NCI-H82 (cell line): Measurements from ENCODE around the gene TPRG1.
"Not testable (repeated sequence)": the region's sequence is repeated elsewhere in the genome, so short reads cannot be mapped to it uniquely, and the experiment has no call there.

Source experiments
- DNase-seq: peaks from one replicate; lab custom pipeline; 2025; lab: John Stamatoyannopoulos, UW

TPRG1 gene

GRCh38 chr3:189316296-189317019 lies 144.7 kb downstream of the TPRG1 start:
- DNase-seq: no peak

DNA sequence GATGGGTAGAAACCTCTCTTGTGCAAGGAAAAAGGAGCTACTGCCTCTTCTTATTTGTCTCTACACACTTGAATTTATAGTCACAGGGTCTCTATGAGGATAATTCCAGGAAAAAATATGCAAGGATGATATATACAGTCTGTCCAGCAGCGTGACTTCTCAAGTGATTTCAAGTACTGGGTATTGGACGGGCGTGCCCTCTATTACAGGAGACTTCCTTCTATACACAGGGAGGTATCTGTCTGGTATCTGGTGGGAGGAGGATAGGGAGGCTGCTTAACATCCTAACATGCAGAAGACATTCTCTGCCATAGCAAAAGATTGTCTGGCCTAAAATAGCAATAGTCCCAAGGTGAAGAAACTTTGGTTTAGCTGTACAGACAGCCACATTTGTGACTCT lies 146.1 kb downstream of the TPRG1 start:
- no peak for DNase-seq

DNA sequence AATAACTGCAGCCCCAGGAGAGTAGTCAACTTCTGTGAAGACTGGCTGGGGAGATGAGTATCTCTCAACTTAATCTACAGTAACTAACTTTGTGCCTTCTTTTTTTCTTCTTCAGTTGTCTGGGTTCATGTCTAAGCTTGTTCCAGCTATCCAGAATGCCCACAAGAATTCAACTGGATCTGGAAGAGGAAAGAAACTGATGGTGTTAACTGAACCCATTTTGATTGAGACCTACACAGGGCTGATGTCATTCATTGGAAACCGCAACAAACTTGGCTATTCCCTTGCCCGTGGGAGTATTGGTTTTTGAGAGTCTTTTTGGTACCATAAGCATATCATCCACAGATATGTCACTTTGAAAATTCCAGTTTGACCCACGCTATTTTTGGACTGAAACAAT lies 148.7 kb downstream of the TPRG1 start:
- no peak for DNase-seq

DNA sequence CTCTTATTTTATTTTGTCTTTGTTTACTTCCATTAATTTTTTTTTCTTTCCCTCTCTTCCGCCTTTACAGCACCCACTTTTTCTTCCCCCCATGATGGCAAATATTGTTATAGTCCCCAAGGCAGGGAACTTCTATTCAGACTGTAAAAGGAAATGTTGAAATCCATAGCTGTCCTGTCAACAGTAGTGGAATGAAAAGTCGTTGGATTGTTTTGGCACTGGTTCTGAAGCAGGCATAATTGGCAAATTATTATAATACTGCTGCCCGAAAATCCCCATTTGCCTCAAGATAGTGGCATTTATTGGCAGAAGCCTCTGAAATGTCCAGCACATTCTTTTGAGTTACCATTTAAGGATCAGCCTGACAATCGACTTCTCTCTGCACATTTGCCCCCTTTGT lies 150.6 kb downstream of the TPRG1 start:
- no peak for DNase-seq

GRCh38 chr3:189324538-189325138 lies 152.9 kb downstream of the TPRG1 start:
- DNase-seq: no peak

DNA sequence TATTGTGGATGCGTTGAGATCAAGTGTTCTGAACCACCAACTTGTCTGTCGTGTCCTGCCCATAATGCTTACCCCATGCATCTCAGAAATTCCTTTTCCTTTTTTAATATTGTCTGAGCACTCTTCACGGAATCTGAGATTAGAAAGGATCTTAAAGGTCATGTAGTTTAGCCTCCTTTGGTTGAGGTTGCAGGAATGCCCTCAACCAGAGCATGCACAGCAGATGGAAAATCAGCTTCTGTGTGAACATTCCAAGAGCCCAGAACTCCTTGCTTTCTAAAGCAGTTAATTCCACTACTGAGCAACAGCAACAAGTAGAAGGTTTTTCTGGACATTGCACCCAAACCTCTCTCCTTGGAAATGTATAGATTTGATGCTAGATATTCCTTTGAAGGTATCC lies 153.7 kb downstream of the TPRG1 start:
- DNase-seq: no peak

- DNase-seq: not testable (repeated sequence)
Measured at GRCh38 chr3:189329630-189330029, 157.9 kb downstream of the TPRG1 start.

- no peak for DNase-seq
Measured at GRCh38 chr3:189330066-189330465, 158.3 kb downstream of the TPRG1 start.

DNA sequence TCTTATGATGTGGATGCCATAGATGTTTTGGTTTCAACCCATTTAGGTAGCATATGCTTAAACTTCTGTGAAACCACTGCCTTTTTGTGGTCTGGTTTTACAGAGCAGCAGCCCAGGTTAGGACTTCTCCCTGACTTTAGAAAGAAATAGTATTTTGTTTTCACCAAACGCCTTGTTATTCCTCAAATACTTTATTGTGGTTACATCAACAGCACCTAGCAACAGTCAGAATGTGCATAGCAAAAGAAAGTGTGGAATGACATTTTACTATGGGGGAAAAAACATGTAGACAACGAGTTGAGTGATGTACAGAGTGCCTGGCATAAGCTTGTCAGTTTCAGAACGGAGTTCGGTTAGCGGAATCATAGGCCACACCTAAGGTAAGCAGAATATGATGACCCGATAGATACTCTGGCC lies 159.2 kb downstream of the TPRG1 start:
- DNase-seq: no peak

DNA sequence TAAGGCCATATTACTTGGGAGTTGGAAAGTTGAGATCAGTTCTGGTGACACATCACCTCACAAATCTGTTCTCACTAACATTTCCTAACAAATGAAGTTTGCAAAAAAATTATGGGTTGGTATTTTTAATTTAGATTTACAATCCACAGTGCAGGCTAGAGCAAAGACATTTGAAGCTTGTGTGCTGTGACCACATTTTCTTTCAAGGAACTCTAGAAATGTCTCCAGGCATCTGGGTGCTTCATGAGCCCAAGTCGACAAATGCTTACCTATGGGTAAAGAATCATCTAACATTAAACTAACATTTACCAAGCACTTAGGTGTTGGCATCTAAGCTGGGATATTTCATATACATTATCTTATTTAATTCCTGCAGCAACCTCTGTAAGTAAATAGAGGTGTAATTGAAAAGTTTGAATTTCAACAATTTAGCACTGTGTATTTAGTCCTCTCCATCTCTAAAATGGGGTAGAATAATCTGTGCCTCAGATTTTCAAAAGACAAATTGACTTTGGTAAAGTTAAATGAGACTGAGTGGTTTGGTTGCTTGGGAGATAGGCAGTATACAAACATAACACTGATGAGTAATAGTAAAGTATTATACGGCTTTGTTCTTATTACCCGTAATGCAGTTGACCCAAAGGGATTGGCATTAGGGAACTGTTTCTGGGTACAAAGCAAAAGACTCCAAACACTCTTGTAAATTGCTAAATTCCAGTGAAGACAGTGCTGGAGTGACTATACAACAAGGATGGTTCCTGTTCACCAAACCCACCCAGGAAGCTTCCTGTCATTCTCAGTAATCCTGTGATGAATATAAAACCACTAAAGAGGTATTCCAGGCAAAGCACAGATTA lies 162.5 kb downstream of the TPRG1 start:
- DNase-seq: no peak

GRCh38 chr3:189337673-189338091 lies 165.9 kb downstream of the TPRG1 start:
- DNase-seq: peak; percentile 57

GRCh38 chr3:189338366-189338765 lies 166.6 kb downstream of the TPRG1 start:
- DNase-seq: no peak

DNA sequence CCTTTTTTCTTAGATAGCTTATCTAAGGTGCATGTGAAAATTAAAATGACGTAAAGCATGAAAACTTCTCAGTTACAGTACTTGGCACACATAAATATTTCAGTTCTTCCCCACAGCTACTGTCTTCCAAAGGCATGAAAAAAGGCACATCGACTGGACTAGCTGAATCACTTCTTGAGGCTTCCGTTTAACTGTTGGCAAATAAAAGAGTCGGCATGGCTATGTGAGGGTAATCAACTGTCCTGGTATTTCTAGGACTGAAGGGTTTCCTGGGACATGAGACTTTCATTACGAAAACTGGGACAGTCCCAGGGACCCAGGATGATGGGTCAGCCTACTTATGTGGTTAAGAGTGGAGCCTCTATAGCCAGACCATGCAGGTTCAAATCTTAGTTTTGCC lies 168.2 kb downstream of the TPRG1 start:
- DNase-seq: no peak

GRCh38 chr3:189340680-189341460 lies 169.1 kb downstream of the TPRG1 start:
- peak; percentile 68 for DNase-seq

- DNase-seq: no peak
Measured at GRCh38 chr3:189342811-189343210, 171.0 kb downstream of the TPRG1 start.

GRCh38 chr3:189344996-189345395 lies 173.2 kb downstream of the TPRG1 start:
- DNase-seq: no peak

DNA sequence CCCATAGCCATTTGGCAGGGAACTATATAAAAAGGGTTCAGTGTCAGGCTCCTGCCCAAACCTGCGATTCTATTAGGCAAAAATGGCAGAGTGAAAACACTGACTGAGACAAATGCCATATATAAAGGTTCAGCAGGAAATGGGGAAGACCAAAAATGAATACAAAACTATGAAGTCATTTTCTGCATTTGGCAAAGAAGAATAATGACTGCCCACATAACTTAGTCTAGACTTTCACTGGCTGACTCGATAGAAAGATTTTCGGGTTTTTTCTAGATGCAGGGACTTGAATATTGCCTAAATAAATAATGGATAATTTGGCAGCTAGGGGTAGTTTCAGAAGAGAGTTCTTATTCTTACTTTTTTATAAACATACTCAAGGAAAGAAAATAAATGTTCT lies 178.0 kb downstream of the TPRG1 start:
- DNase-seq: no peak

DNA sequence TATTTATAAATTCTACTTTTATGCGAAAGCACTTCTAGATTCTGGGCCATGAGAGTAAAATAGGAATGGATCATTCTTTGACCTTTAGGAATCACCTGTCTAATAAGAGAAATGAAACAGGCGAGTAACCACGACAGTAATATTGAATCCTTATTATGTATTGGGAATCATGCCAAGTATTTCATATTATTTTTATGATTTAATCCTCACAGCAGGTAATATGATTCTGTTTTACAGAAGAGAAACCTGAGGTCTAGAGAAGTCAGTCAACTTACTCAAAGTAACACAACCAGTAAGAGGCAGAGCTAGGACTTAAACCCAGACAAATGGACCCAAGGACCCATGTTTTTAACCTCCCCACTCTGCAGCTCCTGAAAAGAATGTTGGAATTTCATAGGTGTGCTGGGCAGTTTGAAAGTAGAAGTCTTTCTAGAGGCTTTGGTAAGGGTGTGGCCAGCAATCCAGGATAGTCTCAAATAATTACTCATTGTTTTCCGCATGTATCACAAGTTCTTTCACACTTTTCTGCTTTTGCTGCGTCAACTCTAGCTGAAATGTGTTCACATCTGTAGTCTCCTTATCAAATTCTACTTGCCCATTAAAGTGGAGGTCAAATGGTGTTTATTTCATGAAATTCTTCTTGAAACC lies 181.7 kb downstream of the TPRG1 start:
- DNase-seq: no peak

DNA sequence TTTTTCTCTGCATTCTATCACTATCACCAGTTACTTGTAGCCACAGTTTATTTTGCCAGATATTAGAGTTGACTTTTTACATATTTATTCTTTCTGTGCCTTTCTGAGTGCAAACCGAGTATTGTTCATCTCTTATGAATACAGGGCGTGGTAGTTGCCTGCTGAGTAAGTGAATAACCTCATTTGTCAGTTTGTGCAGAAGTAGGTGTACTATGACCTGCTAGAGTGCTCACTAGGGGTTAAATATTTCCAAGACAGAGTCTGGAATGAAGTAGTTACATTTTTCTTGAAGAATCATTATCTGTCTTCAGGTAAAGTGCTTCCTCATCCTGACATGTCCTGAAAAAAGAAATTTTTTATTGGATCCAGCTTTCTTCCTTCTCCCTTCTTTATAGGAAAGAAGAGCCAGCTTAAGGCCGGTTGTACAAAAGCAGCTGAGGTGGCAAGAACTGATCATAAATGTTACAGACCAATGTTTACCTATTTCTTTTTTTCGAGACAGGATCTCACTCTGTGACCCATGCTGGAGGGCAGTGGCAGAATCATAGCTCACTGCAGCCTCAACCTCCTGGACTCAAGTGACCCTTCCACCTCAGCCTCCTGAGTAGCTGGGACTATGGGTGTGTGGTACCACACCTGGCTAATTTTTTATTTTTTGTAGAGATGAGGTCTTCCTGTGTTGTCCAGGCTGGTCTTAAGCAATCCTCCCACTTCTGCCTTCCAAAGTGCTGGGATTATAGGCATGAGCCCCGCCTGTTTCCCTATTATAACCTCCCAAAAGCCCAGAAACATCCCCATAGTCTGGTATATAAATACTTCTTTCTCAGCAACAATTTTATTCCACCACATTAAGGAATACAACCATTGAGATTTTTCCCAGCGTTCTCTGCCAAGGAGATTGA lies 182.5 kb downstream of the TPRG1 start:
- DNase-seq: no peak

DNA sequence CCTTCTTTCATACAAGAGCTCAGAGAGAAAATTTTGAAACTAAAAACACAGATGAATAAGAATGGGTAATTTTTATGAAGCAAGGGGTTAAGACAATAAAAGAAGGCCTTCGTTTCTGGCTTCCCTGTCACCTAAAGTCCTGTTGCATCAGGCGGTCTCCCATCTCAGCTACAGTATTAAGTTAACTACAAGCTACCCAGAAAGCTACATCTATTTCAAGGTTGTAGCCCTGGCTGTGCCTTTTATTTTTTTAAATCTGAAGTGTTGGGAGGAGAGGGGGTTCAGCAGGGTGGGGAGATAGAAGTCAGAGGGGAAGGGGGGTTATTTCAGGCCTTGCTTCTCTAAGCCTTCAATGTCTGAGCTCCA lies 183.3 kb downstream of the TPRG1 start:
- no peak for DNase-seq
